Fibroblast of lung (primary cell): ENCODE data around the gene IGSF9. TPM values are rescaled to one million over a fixed set of nuclear protein-coding genes. Genes with fewer than 3 reads are reported as not detected.

Experiments used
- DNase-seq, 2 donors: peaks; one replicate each; pipeline versions ENCODE4 v3.0.0 to v3.0.0-alpha.2; 2010; ENCODE audit warnings: low read depth in 2 of 2
- H2AFZ ChIP-seq: 2 replicates; pipeline ENCODE4 v1.5.1; 2012; ENCODE audit warnings: low read length, control low read depth, inconsistent platforms
- H3K27ac ChIP-seq: 2 replicates; pipeline ENCODE4 v1.5.1; 2011; ENCODE audit warnings: low read length, control low read depth; ENCODE audit not compliant: insufficient read depth
- H3K27me3 ChIP-seq: 2 replicates; pipeline ENCODE4 v1.5.1; 2011; ENCODE audit warnings: mild to moderate bottlenecking, low read length; ENCODE audit not compliant: control insufficient read depth, insufficient read depth
- H3K36me3 ChIP-seq: 2 replicates; pipeline ENCODE4 v1.5.1; 2011; ENCODE audit warnings: low read length; ENCODE audit not compliant: control insufficient read depth, insufficient read depth
- H3K4me1 ChIP-seq: 2 replicates; pipeline ENCODE4 v1.5.1; 2011; ENCODE audit warnings: low read length; ENCODE audit not compliant: control insufficient read depth, insufficient read depth; ENCODE audit errors: extremely low read depth
- H3K4me2 ChIP-seq: 2 replicates; pipeline ENCODE4 v1.5.1; 2011; ENCODE audit warnings: low read length, control low read depth; ENCODE audit not compliant: insufficient read depth; ENCODE audit errors: extremely low read depth
- H3K4me3 ChIP-seq, 4 experiments: fragments of 200-600 bp in 1 of 4; sonication (generic) in 1 of 4; replicated peaks in 1 of 4; 2 replicates each; pipeline ENCODE4 v1.5.1; 2011 to 2016; ENCODE audit warnings: low read length in 4 of 4, low read depth in 3 of 4, mild to moderate bottlenecking in 3 of 4, control low read depth in 2 of 4, inconsistent platforms in 1 of 4, mixed read lengths in 1 of 4; ENCODE audit not compliant: insufficient read depth in 1 of 4; ENCODE audit errors: control extremely low read depth in 1 of 4
- H3K79me2 ChIP-seq: 2 replicates; pipeline ENCODE4 v1.5.1; 2012; ENCODE audit warnings: mild to moderate bottlenecking, low read length, inconsistent platforms; ENCODE audit not compliant: control insufficient read depth, insufficient read depth
- H3K9ac ChIP-seq: 2 replicates; pipeline ENCODE4 v1.5.1; 2011; ENCODE audit warnings: mild to moderate bottlenecking, low read length, control low read depth; ENCODE audit not compliant: insufficient read depth
- H3K9me3 ChIP-seq: 2 replicates; pipeline ENCODE4 v1.5.1; 2012; ENCODE audit warnings: low read depth, low read length; ENCODE audit not compliant: control insufficient read depth, insufficient read depth
- H4K20me1 ChIP-seq: 2 replicates; pipeline ENCODE4 v1.5.1; 2011; ENCODE audit warnings: low read length; ENCODE audit not compliant: control insufficient read depth, insufficient read depth; ENCODE audit errors: extremely low read depth
- EZH2 ChIP-seq: IDR thresholded peaks from 2 replicates; pipeline ENCODE4 v1.5.1; 2012; ENCODE audit warnings: low read length, control low read depth, mild to moderate bottlenecking; ENCODE audit errors: missing control alignments
- polyA plus RNA-seq, 2 donors: library from polyadenylated mRNA; depleted of rRNA in 1 of 2; stranded (reverse) in 1 of 2; unstranded in 1 of 2; fragments of >200 nt; gene quantifications; 2 replicates each; pipeline ENCODE4 v1.2.1, GENCODE V29; 2011 to 2012; ENCODE audit warnings: missing spikeins in 1 of 2
- total RNA-seq: library from RNA; depleted of rRNA; stranded (reverse); fragments of >200 nt; gene quantifications from 2 replicates; pipeline ENCODE4 v1.2.1, GENCODE V29; 2014
- TF ChIP-seq, protein P1 (sequence below), 2 donors: IDR thresholded peaks in 1 of 2; conservative IDR thresholded peaks in 1 of 2; 1 replicate in 1 of 2; 2 replicates in 1 of 2; pipeline ENCODE4 v1.5.1; 2011 to 2012; ENCODE audit warnings: low read length in 2 of 2, control low read depth in 1 of 2, inconsistent platforms in 1 of 2, low read depth in 1 of 2, mild to moderate bottlenecking in 1 of 2

Gene IGSF9
- total and polyA plus RNA-seq, 2 donors (not counting 1 experiment from before 2014, with no cell fraction given): under 0.01 TPM; not detected in 1

GRCh38 chr1:159920651-159921050, 24.8 kb downstream of the IGSF9 start:
- H3K4me1 ChIP-seq: peaks cover 45% of the 10 kb centered on the region
- H3K9me3 ChIP-seq: no peaks in the 10 kb centered on the region
- no peak overlapping the region for H2AFZ ChIP-seq
- TF ChIP-seq, protein P1, sequence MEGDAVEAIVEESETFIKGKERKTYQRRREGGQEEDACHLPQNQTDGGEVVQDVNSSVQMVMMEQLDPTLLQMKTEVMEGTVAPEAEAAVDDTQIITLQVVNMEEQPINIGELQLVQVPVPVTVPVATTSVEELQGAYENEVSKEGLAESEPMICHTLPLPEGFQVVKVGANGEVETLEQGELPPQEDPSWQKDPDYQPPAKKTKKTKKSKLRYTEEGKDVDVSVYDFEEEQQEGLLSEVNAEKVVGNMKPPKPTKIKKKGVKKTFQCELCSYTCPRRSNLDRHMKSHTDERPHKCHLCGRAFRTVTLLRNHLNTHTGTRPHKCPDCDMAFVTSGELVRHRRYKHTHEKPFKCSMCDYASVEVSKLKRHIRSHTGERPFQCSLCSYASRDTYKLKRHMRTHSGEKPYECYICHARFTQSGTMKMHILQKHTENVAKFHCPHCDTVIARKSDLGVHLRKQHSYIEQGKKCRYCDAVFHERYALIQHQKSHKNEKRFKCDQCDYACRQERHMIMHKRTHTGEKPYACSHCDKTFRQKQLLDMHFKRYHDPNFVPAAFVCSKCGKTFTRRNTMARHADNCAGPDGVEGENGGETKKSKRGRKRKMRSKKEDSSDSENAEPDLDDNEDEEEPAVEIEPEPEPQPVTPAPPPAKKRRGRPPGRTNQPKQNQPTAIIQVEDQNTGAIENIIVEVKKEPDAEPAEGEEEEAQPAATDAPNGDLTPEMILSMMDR (conservative IDR thresholded peaks at IDR 0.05 in 1 of 2, IDR thresholded peaks at IDR 0.05 in 1 of 2; ENCODE audit: low read depth in 1 of 2, low read length in 2 of 2): no peak
- TF ChIP-seq EZH2: no peak
- peaks cover 63% of the 10 kb centered on the region for H3K79me2 ChIP-seq
- H3K4me2 ChIP-seq: no peak overlapping the region
- H4K20me1 ChIP-seq: no peaks in the 10 kb centered on the region
- H3K9ac ChIP-seq: no peak overlapping the region
- no peak overlapping the region for H3K4me3 ChIP-seq
- H3K36me3 ChIP-seq: peaks cover 31% of the 10 kb centered on the region
- DNase-seq: no peak
- no peak overlapping the region for H3K27ac ChIP-seq
- no peaks in the 10 kb centered on the region for H3K27me3 ChIP-seq

DNA sequence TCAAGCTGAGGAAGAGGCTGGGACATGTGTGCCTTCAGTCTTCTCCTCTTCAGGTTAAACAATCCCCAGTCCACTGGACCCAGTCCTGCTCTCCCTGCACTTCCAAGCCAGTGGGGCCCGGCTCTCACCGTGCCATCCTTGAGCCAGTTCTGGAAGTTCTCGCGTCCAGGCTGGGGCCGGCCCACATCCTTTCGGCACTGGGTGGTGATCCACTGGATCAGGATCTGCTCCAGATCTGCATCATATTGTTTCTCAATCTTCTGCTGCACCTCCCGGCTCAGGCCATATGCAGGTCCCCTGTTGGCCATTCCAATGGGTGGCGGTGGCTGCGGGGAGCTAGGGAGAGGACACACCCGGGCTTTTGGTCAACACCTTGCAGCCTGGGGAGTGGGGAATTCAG, 25.2 kb downstream of the IGSF9 start:
- no peak overlapping the region for H3K9ac ChIP-seq
- H4K20me1 ChIP-seq: no peaks in the 10 kb centered on the region
- peak overlapping the region; percentile 6 for H3K27ac ChIP-seq
- TF ChIP-seq, protein P1 (conservative IDR thresholded peaks at IDR 0.05 in 1 of 2, IDR thresholded peaks at IDR 0.05 in 1 of 2; ENCODE audit: low read depth in 1 of 2, low read length in 2 of 2): no peak
- no peak for TF ChIP-seq EZH2
- H3K4me2 ChIP-seq: no peak overlapping the region
- H3K4me1 ChIP-seq: peaks cover 44% of the 10 kb centered on the region
- DNase-seq: no peak
- no peak overlapping the region for H3K4me3 ChIP-seq
- H3K27me3 ChIP-seq: no peaks in the 10 kb centered on the region
- peaks cover 63% of the 10 kb centered on the region for H3K79me2 ChIP-seq
- no peak overlapping the region for H2AFZ ChIP-seq
- H3K36me3 ChIP-seq: peaks cover 31% of the 10 kb centered on the region
- no peaks in the 10 kb centered on the region for H3K9me3 ChIP-seq

DNA sequence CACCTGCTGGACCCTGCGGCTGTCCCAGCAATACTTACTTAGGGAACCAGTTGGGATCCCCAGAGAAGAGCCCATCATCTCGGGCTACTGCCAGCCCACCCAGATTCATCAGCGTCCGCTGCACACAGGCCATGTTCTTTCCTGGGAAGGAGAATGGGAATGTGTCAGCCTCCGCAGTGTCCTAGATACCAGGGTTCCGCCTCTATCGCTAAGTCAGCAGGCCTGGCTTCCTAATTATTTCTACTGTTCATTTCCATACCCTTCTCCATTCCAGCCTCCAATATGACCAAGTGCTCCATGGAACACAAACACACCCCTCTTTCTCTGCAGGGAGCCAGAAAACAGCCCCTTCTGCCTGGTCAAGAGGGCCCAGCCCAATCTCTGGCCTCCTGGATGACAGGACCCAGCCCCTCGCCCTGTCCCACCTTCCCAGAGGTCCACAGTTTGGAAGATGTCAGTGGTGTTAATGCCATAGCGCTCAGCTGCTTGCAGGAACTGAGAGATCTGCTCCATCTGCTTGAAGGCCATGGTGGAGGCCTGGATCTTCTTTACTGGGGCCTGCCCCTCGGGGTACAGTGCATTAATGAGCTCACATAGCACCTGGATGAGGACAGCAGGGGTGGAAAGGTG, 26.1 kb downstream of the IGSF9 start:
- Histone ChIP-seq H4K20me1 (no peaks in the 10 kb centered on the region), H3K9ac (no peak overlapping the region), H3K27ac (peak overlapping the region; percentile 65), H3K4me3 (no peak overlapping the region), H3K36me3 (peaks cover 31% of the 10 kb centered on the region), H3K27me3 (no peaks in the 10 kb centered on the region), H3K79me2 (peaks cover 57% of the 10 kb centered on the region), H3K4me1 (peaks cover 44% of the 10 kb centered on the region), H2AFZ (no peak overlapping the region), H3K9me3 (no peaks in the 10 kb centered on the region), H3K4me2 (no peak overlapping the region)
- TF ChIP-seq EZH2: no peak
- TF ChIP-seq, protein P1 (conservative IDR thresholded peaks at IDR 0.05 in 1 of 2, IDR thresholded peaks at IDR 0.05 in 1 of 2; ENCODE audit: low read depth in 1 of 2, low read length in 2 of 2): no peak
- DNase-seq: no peak
